NCI-H524 treated with DMSO at 0.1 percent for 48 hours (cell line): ENCODE data around the gene DCN.

ENCODE experiments used
- DNase-seq: peaks from one replicate; lab custom pipeline; 2025; lab: John Stamatoyannopoulos, UW

The DCN gene

DNA sequence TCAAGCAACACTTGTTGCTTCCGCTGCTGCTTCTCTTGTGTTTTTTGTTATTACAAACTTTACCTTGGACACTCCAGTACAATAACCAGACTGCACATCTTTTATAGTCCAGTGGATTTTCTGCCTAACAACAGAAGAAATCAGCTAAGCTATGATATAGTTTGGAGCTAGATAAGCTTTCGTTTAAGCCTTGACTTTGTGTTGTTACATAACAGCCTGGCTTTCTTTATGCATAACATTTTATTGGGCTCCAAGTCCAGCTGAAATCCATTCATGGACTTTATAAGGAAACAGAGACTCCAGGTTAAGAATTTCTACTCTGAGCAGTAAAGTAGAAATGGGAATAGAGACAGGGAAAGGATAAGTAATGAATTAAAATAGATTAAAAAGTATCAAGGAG, 3.5 kb upstream of the DCN start:
- no peak for DNase-seq

GRCh38 chr12:91185421-91185820, 2.8 kb upstream of the DCN start:
- DNase-seq, result no peak

GRCh38 chr12:91183551-91183950, 934 bp upstream of the DCN start:
- no peak for DNase-seq

- DNase-seq, result no peak
Measured at GRCh38 chr12:91180582-91181395, 1.8 kb downstream of the DCN start.

GRCh38 chr12:91179966-91180561, 2.6 kb downstream of the DCN start:
- no peak for DNase-seq

DNA sequence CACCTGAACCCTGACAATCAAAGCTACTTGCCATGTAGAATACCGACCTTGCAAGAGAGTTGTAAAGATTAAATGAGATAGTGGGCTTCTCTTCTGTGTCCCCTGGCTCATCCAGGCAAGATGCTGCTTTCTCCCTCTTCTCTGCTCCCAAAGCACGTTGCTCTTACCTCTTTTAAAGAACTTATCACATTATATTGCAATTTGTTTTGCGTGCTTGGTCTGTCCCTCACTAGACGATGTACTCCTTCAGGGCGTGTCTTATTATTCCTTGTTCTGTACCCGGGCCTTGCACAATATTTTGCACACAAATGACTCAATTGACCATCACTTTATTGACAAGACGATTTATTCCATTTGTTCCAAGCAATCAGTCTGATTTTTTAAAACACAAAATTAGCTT, 3.3 kb downstream of the DCN start:
- DNase-seq, result no peak

DNA sequence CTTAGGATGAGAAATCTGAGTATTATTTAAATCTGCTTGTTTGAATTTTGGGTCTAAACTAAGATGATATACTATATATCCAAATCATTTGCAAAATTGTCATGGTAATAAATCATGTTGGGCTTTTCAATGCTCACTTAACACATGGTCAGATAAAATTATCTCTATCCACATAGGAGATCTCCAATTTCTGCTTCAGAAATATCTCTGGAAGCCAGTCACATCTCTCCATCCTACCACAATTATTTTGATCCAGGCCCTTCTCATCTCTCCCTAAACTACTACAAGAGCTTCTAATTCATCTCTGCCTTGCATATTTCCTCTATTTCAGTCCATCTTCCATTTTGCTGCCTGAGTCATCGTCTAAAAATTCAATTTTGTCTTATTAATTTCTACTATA, 3.8 kb downstream of the DCN start:
- no peak for DNase-seq

DNA sequence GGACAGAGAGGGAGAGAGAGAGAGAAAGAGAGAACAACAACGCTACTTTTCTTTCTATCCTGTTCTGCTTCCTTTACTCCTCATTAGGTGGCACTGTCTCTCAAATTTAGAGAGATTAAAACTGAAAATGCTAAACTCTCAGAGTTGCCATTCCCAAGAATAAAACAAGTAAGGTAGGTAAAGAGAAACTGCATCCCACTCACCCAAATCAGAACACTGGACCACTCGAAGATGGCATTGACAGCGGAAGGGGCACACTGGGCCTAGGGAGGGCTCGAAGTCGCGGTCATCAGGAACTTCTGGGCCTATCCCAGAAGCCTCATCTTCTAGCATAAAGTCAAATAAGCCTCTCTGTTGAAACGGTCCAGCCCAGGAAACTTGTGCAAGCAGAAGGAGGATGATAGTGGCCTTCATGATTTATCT, 4.5 kb downstream of the DCN start:
- no peak for DNase-seq

DNA sequence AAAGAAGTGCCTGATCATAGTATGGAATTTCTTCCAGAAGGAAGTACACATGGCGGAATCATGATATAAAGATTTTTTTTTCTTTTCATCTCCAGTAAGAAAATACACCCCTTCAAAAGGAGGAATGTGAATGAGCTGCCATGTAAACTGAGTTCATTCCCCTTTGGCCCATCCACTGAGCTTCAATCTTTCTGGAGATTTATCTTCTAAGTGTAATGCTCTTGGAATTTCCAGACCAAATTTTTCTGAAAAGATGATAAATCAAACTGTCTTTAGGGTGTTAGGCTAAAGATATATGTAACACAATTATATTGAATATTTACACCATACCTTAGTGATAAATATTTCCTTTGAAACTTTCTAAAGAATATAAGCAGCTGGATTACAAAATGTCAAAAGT, 5.2 kb downstream of the DCN start:
- no peak for DNase-seq

- DNase-seq, result no peak
Measured at GRCh38 chr12:91176915-91177314, 5.7 kb downstream of the DCN start.

DNA sequence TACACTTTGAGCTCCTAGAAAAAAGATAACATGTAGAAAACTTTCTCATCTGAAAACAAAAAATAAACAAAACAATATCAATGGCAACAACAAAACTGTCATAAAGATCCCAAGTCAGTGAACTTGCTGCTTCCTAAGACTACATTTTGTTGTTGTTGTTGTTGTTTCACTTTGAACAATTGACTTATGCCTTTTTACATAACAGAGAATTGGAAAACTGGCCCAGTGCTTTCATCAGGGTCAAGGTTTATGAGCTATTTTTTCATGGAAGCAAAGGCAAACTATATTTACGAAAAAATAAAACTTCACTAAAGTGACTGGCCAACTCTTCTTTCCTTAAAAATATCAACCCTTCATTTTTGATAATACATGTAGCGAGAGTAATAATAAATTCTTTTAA, 6.3 kb downstream of the DCN start:
- DNase-seq, result no peak

DNA sequence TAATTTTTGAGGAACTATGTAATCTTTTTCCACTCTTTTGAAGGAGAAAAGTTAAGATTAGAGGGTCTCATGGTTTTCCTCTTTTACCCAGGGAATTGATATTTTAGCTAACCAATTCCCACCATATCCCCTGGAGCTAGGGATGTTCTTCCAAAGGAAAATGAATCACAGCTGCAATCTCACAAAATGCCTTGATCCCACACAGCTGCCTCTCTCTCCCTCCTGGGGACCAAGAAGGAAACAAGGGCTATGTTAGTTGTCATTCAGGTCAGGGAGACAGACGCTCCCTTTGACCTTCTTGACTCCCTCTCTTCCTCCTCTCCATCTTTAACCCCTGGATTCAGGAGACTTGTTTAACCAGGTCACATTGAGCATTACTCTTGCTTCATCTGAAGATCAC, 9.5 kb downstream of the DCN start:
- DNase-seq, result no peak

DNA sequence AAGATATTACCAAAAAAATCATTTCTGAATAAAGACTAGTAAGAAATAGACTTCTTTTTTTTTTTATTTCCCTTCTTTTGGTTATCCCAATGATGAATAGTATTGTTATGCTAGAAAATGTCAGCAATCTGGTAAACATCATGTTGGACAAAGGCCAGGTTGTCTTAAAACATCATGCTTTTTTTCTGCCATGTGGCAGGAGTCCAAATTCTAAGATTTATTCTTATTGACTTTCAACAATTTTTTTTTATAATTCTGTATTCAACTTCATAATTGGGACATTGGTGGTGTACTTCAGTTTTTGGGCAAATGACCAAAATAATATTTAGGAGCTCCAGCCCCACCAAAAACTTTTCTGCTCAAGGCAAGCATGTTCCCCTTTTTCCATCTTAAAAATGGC, 10.5 kb downstream of the DCN start:
- no peak for DNase-seq

DNA sequence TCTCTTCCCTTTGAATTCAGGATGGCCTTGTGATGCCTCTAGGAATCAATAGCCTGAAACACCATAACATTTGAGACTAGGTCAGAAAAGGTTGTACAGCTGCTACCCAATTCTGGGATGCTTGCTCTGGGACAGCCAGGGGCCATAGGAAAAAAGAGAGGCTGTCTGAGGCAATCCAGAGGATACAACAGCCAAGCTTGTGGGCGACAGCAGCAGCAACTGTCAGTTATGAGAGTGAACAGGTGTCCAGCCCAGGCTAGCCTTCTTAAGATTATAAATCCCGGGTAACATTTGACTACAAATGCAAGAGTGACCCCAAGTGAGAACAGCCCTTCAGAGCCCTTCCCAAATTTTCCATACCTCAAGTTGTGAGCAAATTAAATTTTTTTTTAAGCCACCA, 11.1 kb downstream of the DCN start:
- peak; percentile 73 for DNase-seq

GRCh38 chr12:91163116-91163515, 19.5 kb downstream of the DCN start:
- no peak for DNase-seq

- no peak for DNase-seq
Measured at GRCh38 chr12:91161009-91161408, 21.6 kb downstream of the DCN start.

DNA sequence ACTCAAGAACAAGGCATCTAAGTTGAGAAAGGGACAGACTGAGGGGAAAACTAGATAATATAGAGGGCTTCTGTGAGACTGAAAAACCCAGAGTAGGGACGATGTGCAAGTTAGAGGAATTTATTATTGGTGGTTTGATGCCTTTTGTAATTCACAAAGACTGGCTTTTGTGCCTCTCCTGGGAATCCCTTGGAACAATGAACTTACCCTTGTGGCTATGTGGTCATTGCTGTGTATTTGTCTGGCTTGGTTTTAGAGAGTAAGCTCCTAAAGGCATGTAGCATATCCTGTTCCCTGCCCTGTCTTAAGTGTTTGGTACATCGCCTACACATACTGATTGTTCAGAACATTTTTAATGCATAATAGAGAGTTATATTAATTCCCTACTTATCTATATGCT, 26.6 kb downstream of the DCN start:
- DNase-seq, result no peak

- no peak for DNase-seq
Measured at GRCh38 chr12:91154131-91154530, 28.5 kb downstream of the DCN start.

GRCh38 chr12:91144053-91144452, 38.6 kb downstream of the DCN start:
- no peak for DNase-seq

DNA sequence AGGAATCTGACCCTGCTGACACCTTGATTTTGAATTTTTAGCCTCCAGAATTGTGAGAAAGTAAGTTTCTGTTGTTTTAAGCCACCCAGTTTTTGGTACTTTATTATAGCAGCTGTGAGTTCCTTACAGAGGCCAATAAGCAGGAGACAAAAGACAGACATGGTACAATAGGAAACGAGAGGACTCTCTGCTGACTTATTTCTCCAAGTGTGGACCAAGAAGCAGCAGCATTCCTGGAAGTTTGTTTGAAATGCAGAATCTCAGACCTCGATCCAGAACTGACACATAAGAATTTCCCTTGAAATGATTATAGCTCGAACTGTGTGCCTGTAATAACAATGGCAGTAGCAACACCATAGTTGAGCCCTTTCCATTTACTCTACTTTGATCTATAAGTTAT, 39.4 kb downstream of the DCN start:
- no peak for DNase-seq

DNA sequence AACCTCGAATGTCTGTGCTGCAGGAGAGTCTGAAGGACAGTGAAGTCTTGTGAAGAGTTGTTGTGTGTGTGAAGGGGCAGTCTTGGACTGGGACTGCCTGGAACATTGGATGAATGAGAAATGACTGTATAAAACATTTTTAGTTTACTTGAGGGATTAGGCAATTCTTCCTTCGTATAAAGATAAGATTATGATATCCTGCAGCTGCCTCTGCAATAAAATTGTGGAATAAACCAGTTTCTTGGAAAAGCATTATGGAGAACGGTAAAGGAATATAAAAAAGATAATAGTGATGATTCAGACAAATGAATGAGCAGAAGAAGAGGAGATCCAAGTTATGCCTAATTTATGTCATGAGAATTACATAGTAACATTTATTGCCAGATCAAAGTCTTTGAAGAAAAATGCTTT, 40.4 kb downstream of the DCN start:
- DNase-seq, result no peak

- no peak for DNase-seq
Measured at GRCh38 chr12:91140026-91140931, 42.3 kb downstream of the DCN start.

GRCh38 chr12:91139286-91139685, 43.3 kb downstream of the DCN start:
- no peak for DNase-seq
